GM18907 (cell line): ENCODE data around the gene SYCP2L.
"Not testable (repeated sequence)": the region's sequence is repeated elsewhere in the genome, so short reads cannot be mapped to it uniquely, and the experiment has no call there.

ENCODE experiments used
- ATAC-seq: cut with Tn5 transposase; IDR thresholded peaks from one replicate; pipeline ENCODE4 v1.9.1; 2021; ENCODE audit warnings: mild to moderate bottlenecking, moderate library complexity; ENCODE audit not compliant: unreplicated experiment

The SYCP2L gene

DNA sequence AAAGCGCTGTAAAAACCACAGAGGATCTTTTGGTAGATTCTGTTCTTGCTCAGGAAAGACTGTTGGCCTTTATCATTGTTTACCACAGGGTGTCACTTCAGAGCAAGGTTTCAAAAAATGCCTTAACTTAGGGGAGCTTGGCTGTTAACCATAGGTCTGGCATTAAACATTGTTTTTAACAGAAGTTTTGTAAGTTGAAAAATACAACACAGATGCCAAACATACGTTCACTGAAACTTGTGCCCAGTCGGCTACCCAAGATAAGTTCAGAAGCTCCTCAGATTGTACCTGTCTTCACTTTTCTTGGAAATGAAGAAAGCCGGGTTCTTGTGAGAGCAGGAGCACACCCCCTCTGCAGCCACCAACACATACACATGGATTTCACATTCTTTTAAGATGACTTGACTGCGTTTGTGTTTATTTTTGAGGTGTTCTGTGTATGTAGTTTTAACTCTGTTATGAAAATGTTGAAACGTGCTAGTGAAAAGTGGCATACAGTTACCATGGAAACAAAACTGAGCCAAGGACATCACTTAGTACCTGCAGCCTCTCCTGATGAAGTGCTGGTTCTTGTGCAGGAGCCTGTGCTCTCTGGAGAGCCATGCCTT lies 64.9 kb downstream of the SYCP2L start:
- peak; percentile 50 for ATAC-seq

DNA sequence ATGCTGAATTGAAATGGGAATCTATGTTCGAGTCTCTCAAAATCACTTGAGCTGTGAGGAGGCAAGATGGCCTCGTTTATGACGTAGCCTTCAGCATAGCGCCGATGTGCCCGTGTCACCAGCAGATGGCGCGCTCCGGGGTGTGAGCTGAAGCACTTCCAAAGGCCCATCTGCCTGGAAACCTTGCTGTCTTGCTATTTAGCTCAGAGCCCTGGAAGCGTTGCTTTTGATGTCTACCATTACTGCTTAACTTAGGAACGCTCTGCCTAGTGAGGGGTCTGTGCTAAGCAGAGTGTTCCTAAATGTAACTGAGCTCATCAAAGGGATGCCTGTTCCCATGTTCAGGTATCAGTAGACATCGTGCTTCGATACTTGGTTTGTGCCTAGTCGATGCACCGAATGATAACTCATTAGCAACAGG lies 67.7 kb downstream of the SYCP2L start:
- peak; percentile 89 for ATAC-seq

DNA sequence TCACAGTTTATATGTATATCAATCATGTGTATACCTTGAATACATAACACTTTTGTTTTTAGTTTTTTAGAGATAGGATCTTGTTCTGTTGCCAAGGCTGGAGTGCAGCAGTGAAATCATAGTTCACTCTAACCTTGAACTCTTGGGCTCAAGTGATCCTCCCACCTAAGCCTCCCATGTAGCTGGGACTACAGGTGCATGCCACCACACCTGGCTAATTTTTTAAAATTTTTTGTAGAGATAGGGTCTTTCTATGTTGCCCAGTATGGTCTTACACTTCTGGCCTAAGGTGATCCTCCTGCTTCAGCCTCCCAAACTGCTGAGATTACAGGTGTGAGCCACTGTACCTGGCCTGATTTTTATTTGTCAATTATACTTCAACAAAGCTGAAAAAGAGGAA lies 69.9 kb downstream of the SYCP2L start:
- no peak for ATAC-seq

DNA sequence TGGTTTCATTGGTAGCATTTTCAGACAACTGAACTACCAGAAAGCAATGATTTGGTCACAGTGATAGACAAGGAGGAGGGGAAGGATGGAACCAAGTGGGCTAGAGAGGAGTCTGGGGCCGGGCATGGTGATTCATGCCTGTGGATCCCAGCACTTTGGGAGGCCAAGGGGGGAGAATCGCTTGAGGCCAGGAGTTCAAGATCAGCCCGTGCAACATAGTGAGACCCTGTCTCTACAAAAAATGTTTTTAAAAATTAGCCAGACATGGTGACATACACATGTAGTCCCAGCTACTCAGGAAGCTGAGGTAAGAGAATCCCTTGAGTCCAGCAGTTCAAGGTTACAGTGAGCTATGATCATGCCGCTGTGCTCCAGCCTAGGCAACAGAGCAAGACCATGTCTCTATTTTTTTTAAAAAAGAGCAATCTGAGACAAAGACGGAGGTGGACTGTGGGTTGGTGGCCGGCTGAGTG lies 70.6 kb downstream of the SYCP2L start:
- no peak for ATAC-seq

DNA sequence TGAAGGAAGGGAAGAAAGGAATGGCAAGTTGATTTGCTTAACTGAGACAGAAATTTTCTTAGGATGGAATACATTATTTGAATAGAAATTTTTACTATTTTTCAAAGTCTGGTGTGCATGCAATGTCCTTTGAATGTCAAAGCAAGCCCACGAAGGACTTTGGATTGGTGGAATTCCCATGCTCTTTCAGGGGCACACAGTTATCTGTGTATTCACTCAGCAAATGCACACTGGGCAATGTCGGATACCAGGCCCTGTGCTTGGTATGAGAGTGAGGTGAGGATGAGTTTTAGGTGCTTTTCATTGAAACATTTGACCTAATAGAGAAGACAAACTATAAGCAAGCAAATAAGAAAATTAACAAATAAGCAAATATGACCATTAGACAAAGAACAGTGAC lies 73.3 kb downstream of the SYCP2L start:
- no peak for ATAC-seq

DNA sequence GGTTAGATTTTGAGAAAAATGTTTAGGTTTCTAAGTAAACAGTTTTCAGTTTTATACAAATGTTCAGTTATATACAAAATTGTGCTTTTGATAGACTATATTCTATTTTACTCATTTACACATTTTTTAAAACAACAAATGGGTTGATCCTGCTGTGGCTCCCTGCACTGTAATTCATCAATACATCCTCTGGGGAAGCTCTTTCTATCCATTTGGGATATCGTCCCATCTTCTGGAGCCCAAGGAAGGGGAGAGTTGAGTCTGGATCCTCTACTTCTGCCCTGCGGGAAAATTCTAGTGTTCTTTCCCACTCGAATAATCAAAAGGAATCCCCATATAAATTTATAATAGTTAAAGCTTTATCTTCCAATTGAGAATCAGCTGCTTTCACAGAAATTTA lies 75.0 kb downstream of the SYCP2L start:
- ATAC-seq: no peak

DNA sequence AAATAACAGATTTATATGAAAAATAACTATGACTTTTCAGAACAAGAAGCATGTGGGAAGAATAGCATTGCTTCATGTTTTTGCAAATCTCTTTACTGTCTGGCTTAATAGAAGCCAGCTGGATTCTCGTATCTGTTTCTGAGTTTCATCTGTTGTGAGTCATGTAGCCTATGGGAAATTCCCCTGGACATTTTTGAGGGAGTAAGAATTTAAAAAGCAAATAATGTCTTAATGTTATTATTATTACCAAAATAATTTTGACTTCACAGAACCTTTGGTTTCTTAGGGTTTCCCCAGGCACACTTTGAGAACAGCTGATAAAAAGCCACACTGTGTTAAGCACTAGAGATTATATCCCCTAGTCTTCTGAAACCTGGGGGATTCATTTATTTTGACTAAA lies 75.8 kb downstream of the SYCP2L start:
- ATAC-seq: no peak

DNA sequence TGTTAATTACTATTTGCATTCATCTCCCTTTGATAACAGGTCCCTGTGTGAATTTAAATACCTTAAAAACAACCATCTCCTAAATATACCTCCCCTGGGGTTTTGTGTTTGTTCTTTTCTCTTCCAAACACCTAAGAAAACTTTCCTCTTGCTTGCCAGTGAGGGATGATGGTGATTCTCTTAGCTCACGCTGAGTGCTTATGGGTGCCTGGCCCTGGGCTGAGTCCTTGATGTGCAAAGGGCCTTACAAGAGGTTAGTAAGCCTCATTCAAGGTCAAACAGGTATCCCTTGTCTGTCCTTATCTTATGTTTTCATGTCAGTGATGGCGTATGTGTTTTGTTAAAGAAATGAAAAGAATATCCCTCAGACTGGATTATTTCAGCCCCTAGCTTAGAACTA lies 76.3 kb downstream of the SYCP2L start:
- no peak for ATAC-seq

DNA sequence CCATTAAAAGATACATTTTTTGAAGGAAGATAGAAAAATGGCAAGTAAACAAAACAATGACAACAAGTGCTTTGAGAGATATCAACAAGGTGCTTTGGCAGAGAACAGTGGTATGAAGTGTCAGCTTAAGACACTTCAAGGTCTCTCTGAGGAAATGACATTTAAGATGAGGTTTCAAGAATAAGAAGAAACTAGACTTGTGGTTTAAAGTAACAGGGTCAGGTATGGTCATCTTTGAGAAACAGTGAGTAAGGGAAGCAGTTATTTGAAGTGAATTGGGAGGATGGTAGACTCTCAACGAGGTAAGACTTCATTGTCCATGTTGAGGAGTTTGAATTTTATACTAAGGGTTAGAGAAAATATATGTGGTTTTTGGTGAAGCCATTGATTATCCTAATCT lies 77.8 kb downstream of the SYCP2L start:
- ATAC-seq: peak; percentile 89

DNA sequence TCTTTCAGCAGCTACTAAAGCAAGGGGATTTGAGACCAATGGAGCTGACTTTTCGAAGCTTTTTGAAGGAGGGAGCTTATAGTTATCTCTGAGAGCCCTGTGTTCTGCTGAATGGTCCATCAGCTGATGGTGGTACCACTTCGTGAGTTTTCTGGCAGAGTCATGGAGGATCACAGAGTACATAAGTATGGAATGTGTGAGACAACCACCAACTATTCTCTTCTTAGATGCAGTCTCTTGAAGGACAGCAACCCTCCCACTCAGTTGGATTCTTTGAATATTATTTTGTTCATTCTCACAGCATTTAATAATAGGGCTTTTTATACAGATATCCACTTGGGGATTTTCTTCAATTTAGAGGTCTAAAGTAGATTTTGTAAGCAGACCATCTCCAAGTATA lies 81.9 kb downstream of the SYCP2L start:
- ATAC-seq: no peak

DNA sequence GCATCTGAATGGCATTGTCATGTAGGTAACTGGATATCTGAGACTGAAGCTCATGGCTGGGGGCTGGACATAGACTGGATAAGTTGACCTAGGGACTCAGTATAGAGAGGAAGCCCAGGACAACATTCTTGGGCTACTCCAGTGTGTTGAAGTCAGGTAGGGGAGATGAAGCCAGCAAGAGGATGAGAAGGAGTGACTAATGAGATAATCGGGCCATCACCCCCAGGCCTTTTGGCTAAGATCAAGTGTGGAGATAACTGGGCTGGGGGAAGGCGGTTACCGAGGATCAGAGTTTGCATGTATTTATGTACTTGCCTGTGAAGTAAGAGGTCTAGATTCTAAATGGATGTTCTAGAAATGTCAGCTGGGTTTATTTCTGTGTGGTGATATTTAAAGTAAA lies 83.9 kb downstream of the SYCP2L start:
- no peak for ATAC-seq

DNA sequence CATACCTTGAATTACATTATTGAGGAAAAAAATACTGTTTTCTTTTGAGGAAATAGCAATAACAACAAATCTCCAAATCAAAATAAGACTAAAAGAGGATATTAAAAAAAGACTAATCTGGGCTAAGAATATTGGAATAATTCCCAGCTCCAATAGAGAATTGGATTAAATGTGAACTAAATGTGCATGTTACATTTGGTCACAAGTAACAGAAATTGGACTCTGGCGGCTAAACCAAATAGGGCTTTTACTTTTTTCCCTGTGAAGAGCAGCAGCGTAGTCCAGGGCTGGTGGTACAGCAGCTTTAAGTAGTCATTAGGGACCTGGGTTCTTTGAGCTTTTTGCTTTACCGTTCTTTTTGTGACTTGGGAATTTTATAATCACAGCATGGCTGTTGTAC lies 85.3 kb downstream of the SYCP2L start:
- ATAC-seq: no peak

DNA sequence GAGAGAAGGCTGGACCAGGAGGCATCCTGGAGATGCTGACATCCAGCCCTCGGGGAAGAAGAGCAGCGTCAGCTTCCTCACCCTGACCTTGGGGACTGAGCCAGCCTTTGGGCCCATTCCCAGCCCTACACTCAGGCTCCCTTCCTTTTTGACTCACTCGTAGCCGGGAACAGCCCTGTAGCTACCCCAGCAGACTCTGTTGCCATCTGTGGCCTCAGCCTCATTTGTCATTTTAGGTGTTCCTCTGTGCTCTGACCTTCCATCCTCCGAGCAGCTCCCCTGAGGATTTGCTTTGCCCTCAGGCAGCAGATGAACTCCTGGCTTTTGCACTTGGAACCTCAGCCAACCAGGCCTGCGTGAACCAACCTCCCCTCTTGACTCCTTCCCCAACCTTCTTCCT lies 89.7 kb downstream of the SYCP2L start:
- no peak for ATAC-seq

DNA sequence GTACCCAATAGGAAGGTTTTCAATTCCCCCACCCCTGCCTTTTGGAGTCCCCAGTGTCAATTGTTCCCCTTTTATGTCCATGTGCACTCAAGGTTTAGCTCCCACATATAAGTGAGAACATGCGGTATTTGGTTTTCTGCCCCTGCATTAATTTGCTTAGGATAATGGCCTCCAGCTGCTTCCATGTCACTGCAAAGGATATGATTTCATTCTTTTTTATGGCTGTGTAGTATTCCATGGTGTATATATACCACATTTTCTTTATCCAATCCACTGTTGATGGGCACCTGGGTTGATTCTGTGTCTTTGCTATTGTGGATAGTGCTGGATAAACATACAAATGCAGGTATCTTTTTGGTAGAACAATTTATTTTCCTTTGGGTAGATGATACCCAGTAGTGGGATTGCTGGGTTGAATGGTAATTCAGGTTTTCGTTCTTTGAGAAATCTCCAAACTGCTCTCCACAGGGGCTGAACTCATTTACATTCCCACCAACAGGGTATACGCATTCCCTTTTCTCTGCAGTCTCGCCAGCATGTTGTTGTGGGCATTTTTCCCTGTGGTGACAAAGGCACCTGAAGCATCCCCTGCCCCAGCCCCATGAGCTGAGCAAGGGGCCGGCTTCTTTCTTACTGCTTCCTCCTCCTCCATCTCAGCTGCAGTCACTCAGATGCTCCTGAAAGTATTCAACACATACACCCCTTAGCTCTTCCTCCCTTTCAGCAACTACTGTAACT lies 90.5 kb downstream of the SYCP2L start:
- no peak for ATAC-seq

DNA sequence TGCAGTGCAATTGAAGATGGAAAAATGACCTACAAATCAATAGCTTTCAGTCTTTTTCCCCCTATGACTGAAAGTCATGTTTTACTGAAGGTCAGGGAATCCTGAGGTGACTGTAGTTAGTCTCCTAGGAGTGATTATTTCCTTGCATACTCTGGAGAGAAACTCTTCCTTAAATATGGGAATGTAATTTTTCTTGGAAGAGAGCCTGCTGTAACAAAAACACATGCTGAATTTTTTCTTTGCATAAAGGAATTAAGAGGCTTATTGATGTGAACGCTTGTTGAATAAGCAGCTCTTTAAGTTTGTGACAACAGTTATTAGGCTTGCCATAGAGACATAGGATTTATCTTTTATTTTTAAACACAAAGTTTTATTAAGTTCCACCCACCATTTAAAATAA lies 92.8 kb downstream of the SYCP2L start:
- no peak for ATAC-seq

DNA sequence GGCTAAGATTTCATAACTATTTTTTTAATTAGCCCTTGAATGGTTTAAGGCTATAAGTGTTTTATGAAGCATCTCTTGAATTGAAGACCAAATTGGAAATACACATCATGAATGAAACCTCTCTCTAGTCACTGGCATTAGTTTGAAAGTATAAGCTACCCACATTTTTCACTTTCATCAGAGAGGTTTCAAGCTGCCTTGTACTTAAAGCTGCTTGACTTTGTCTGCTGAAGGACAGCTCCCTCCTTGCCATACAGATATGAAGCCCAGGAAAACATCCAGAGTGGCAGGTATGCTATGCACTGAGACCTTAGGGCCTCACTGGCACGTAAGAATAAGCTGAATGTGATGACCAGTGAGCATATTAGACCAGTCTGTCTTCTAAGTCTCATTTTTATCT lies 94.6 kb downstream of the SYCP2L start:
- no peak for ATAC-seq

DNA sequence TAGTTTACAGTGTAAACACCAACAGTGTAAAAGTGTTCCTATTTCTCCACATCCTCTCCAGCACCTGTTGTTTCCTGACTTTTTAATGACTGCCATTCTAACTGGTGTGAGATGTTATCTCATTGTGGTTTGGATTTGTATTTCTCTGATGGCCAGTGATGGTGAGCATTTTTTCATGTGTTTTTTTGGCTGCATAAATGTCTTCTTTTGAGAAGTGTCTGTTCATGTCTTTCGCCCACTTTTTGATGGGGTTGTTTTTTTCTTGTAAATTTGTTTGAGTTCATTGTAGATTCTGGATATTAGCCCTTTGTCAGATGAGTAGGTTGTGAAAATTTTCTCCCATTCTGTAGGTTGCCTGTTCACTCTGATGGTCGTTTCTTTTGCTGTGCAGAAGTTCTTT lies 98.1 kb downstream of the SYCP2L start:
- ATAC-seq: not testable (repeated sequence)

DNA sequence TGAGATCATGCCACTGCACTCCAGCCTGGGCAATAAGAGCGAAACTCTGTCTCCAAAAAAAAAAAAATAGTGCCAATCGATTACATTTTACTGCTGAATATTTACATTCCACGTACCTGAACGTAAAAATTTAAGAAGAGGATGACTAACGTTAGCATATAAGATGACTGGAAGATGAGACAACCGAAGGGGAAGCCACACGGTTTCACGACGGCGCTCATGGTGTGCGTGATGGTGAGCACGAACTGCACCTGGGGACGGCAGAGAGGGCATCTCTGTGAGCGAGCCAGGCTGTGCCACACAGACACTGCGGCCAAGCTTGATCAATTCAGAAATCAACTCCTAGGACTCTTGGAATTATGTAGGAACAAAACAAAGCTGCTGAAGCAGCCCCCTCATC lies 102.7 kb downstream of the SYCP2L start:
- no peak for ATAC-seq

DNA sequence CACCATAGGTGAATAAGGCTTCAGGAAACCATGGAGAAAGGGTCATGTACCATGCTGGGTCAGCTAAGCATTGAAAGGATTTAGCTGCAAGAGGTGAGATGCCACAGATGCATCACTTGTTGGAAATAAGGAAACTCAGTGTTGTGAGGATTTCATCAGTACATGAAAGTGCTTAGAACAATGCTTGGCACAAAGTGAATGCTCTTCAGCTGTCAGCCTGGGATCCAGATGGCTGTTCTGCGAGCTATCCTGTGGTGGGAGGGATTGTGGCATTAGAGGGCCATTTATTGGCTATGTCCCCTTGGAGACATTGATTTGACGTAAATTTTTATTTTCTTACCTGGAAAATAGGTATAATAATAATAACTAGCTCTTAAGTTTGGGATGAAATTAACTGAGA lies 104.3 kb downstream of the SYCP2L start:
- no peak for ATAC-seq

DNA sequence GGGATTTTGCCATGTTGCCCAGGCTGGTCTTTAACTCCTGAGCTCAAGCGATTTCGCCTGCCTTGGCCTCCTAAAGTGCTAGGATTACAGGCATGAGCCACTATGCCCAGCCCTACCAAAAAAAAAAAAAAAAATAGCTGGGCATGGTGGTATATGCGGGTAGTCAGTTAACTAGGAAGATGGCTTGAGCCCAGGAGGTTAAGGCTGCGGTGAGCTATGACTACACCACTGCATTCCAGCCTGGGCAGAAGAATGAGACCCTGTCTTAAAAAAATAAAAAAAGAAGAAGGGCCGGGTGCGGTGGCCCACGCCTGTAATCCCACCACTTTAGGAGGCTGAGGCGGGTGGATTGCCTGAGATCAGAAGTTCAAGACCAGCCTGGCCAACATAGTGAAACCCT lies 107.0 kb downstream of the SYCP2L start:
- no peak for ATAC-seq

DNA sequence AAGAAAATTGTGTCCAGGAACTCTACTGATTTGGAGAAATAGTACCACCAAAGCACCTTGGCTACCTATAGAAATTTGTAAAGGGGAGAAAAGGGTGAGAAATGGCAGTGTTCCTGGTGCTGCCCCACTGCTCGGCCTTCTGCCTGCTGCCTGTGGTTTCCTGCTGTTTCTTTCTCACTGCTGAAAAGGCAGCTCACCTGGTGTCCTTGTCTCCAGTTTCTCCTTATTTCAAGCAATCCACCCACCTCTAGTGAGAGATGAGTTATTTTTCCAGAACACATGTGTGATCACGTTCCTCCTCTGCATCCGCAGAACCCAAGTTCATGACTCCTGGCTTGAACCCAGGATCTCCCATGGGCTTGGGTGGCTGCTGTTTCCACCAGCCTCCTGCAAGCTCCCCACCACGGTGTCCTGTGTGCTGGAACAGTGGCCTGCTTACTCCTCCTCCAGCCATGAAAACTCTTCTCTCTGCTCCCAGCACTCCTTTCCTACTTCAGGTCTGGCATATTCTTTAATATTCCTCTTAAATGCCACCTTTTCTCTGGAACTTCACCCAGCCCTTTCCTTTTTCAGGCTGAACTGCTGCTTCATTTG lies 108.4 kb downstream of the SYCP2L start:
- no peak for ATAC-seq

DNA sequence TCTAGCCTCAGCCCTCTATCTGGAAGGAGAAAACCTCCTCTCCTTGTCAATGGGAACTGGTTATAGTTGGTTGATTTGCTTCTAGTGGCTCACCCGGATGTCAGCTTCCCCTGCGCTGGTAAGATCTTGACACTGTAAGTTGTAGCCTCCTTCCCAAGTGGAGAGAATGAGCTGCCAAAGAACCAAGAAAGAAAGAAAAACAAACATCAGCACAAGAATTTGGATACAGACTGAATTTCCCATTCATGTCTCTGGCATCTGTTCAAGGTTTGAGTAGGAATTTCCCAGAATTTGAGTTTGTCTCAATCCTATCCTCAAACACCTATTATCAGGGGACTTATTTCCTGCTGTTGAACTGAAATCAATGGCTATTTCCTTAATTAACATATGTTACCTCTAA lies 113.1 kb downstream of the SYCP2L start:
- no peak for ATAC-seq
